ENCODE data around the gene SLC12A5. TPM values are rescaled to one million over a fixed set of nuclear protein-coding genes. Genes with fewer than 3 reads are reported as not detected.

SLC12A5 gene
- total RNA-seq, 1 donor from 2014 or later = 0.77 TPM

GRCh38 chr20:46040902-46041535, 12.0 kb downstream of the SLC12A5 start:
- no peak overlapping the region for H3K9ac ChIP-seq
- no peak overlapping the region for H3K4me3 ChIP-seq
- no peaks in the 10 kb centered on the region for H3K4me1 ChIP-seq
- no peak overlapping the region for H3K27ac ChIP-seq
- Mint-ChIP-seq H3K27me3 (ENCODE audit: insufficient read depth, low read depth) (peaks cover 27% of the 10 kb centered on the region), H3K36me3 (no peaks in the 10 kb centered on the region), H3K27ac (no peak overlapping the region), H3K4me1 (peaks cover 3% of the 10 kb centered on the region), H3K4me3 (no peak overlapping the region), H3K9me3 (peaks cover 2% of the 10 kb centered on the region)
- DNase-seq (ENCODE audit: low spot score) = peak; percentile 92
- TF ChIP-seq EZH2phosphoT487 (IDR thresholded peaks at IDR 0.05) = no peak
- peak; percentile 44 for TF ChIP-seq EZH2 (IDR thresholded peaks at IDR 0.05)
- H4K20me1 ChIP-seq (ENCODE audit: low read depth) = peaks cover 55% of the 10 kb centered on the region
- H3K79me2 ChIP-seq (ENCODE audit: low read depth) = no peaks in the 10 kb centered on the region
- no peak overlapping the region for H2AFZ ChIP-seq (replicated peaks)
- H3K27me3 ChIP-seq = peaks cover 90% of the 10 kb centered on the region
- H3F3A ChIP-seq (ENCODE audit: low read depth) = no peaks in the 10 kb centered on the region
- H3K36me3 ChIP-seq = no peaks in the 10 kb centered on the region
- H3K4me2 ChIP-seq = no peak overlapping the region
- H3K9me3 ChIP-seq (ENCODE audit: low read depth) = no peaks in the 10 kb centered on the region

- Histone ChIP-seq H3K9me3 (ENCODE audit: low read depth) (no peaks in the 10 kb centered on the region), H3K9ac (no peak overlapping the region), H3F3A (ENCODE audit: low read depth) (no peaks in the 10 kb centered on the region), H3K4me2 (no peak overlapping the region), H3K36me3 (no peaks in the 10 kb centered on the region), H3K4me1 (no peaks in the 10 kb centered on the region), H3K27me3 (peaks cover 78% of the 10 kb centered on the region), H4K20me1 (ENCODE audit: low read depth) (peaks cover 42% of the 10 kb centered on the region), H3K4me3 (no peak overlapping the region), H3K27ac (no peak overlapping the region), H2AFZ (replicated peaks) (no peak overlapping the region), H3K79me2 (ENCODE audit: low read depth) (no peaks in the 10 kb centered on the region)
- no peak for DNase-seq (ENCODE audit: low spot score)
- Mint-ChIP-seq H3K4me3 (no peak overlapping the region), H3K27me3 (ENCODE audit: insufficient read depth, low read depth) (peaks cover 26% of the 10 kb centered on the region), H3K27ac (no peak overlapping the region), H3K9me3 (peaks cover 2% of the 10 kb centered on the region), H3K4me1 (peaks cover 3% of the 10 kb centered on the region), H3K36me3 (no peaks in the 10 kb centered on the region)
- TF ChIP-seq EZH2 (IDR thresholded peaks at IDR 0.05) (no peak), EZH2phosphoT487 (IDR thresholded peaks at IDR 0.05) (no peak)
- TF ChIP-seq, protein P1, sequence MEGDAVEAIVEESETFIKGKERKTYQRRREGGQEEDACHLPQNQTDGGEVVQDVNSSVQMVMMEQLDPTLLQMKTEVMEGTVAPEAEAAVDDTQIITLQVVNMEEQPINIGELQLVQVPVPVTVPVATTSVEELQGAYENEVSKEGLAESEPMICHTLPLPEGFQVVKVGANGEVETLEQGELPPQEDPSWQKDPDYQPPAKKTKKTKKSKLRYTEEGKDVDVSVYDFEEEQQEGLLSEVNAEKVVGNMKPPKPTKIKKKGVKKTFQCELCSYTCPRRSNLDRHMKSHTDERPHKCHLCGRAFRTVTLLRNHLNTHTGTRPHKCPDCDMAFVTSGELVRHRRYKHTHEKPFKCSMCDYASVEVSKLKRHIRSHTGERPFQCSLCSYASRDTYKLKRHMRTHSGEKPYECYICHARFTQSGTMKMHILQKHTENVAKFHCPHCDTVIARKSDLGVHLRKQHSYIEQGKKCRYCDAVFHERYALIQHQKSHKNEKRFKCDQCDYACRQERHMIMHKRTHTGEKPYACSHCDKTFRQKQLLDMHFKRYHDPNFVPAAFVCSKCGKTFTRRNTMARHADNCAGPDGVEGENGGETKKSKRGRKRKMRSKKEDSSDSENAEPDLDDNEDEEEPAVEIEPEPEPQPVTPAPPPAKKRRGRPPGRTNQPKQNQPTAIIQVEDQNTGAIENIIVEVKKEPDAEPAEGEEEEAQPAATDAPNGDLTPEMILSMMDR (IDR thresholded peaks at IDR 0.05) = no peak
These were observed 14.5 kb downstream of the SLC12A5 start for GRCh38 chr20:46043556-46043955.

DNA sequence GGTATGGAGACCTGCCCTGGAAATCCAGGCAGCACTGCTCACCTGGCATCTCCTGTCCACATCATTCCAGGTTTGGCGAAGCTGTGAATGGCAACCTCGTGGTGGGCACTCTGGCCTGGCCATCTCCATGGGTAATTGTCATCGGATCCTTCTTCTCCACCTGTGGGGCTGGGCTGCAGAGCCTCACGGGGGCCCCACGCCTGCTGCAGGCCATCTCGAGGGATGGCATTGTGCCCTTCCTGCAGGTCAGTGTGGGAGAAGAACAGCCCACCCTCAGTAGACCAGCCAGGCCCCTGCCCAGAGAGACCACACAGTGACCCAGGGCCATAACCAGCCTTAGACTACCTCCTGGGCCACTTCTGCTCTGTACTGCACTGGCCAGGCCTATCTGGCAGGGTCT, 15.9 kb downstream of the SLC12A5 start:
- Histone ChIP-seq H3K9ac (no peak overlapping the region), H3K4me2 (no peak overlapping the region), H3K27ac (no peak overlapping the region), H3K79me2 (ENCODE audit: low read depth) (no peaks in the 10 kb centered on the region), H3F3A (ENCODE audit: low read depth) (no peaks in the 10 kb centered on the region), H3K36me3 (no peaks in the 10 kb centered on the region), H2AFZ (replicated peaks) (no peak overlapping the region), H3K9me3 (ENCODE audit: low read depth) (no peaks in the 10 kb centered on the region), H3K27me3 (peaks cover 78% of the 10 kb centered on the region), H3K4me1 (no peaks in the 10 kb centered on the region), H3K4me3 (no peak overlapping the region), H4K20me1 (ENCODE audit: low read depth) (peaks cover 42% of the 10 kb centered on the region)
- Mint-ChIP-seq H3K36me3 (no peaks in the 10 kb centered on the region), H3K4me1 (peaks cover 3% of the 10 kb centered on the region), H3K9me3 (peaks cover 2% of the 10 kb centered on the region), H3K27me3 (ENCODE audit: insufficient read depth, low read depth) (peaks cover 26% of the 10 kb centered on the region), H3K27ac (no peak overlapping the region), H3K4me3 (no peak overlapping the region)
- DNase-seq (ENCODE audit: low spot score) = no peak
- TF ChIP-seq EZH2 (IDR thresholded peaks at IDR 0.05) (no peak), EZH2phosphoT487 (IDR thresholded peaks at IDR 0.05) (no peak)
- TF ChIP-seq, protein P1 (IDR thresholded peaks at IDR 0.05) = no peak

GRCh38 chr20:46046588-46047310, 17.7 kb downstream of the SLC12A5 start:
- Mint-ChIP-seq H3K36me3 (no peaks in the 10 kb centered on the region), H3K9me3 (no peaks in the 10 kb centered on the region), H3K4me1 (no peaks in the 10 kb centered on the region), H3K4me3 (peak overlapping the region; percentile 1), H3K27ac (no peak overlapping the region), H3K27me3 (ENCODE audit: insufficient read depth, low read depth) (peaks cover 21% of the 10 kb centered on the region)
- Histone ChIP-seq H3K4me1 (no peaks in the 10 kb centered on the region), H3K9ac (no peak overlapping the region), H3K79me2 (ENCODE audit: low read depth) (no peaks in the 10 kb centered on the region), H3K27me3 (peaks cover 76% of the 10 kb centered on the region), H3F3A (ENCODE audit: low read depth) (no peaks in the 10 kb centered on the region), H2AFZ (replicated peaks) (no peak overlapping the region), H3K36me3 (no peaks in the 10 kb centered on the region), H4K20me1 (ENCODE audit: low read depth) (peaks cover 26% of the 10 kb centered on the region), H3K27ac (no peak overlapping the region), H3K9me3 (ENCODE audit: low read depth) (no peaks in the 10 kb centered on the region), H3K4me3 (no peak overlapping the region), H3K4me2 (no peak overlapping the region)
- TF ChIP-seq, protein P1 (IDR thresholded peaks at IDR 0.05) = no peak
- TF ChIP-seq EZH2phosphoT487 (IDR thresholded peaks at IDR 0.05) (no peak), EZH2 (IDR thresholded peaks at IDR 0.05) (no peak)
- no peak for DNase-seq (ENCODE audit: low spot score)

All from neural progenitor cell (in vitro differentiated cells).